ENCODE measurements around the gene ASTL.

Gene ASTL

GRCh38 chr2:96074156-96074555 is 64.1 kb downstream of the ASTL start:
- ATAC-seq (replicated peaks; ENCODE audit: extremely low read depth, poor library complexity, severe bottlenecking) = no peak
- H3K27ac Mint-ChIP-seq (ENCODE audit: low read depth) = no peak overlapping the region
- peaks cover 14% of the 10 kb centered on the region for H3K27me3 Mint-ChIP-seq
- H3K36me3 Mint-ChIP-seq (ENCODE audit: insufficient read depth) = peaks cover 1% of the 10 kb centered on the region
- no peak overlapping the region for H3K4me3 Mint-ChIP-seq
- H3K4me1 Mint-ChIP-seq = no peaks in the 10 kb centered on the region
- DNase-seq (ENCODE audit: low spot score in 2 of 2) = no peak
- H3K9me3 Mint-ChIP-seq = peaks cover 12% of the 10 kb centered on the region

GRCh38 chr2:96073170-96073775 is 65.0 kb downstream of the ASTL start:
- ATAC-seq (replicated peaks; ENCODE audit: extremely low read depth, poor library complexity, severe bottlenecking) (no peak), DNase-seq (ENCODE audit: low spot score in 2 of 2) (no peak)
- Mint-ChIP-seq H3K27me3 (peaks cover 14% of the 10 kb centered on the region), H3K27ac (ENCODE audit: low read depth) (no peak overlapping the region), H3K4me3 (no peak overlapping the region), H3K9me3 (peaks cover 12% of the 10 kb centered on the region), H3K36me3 (ENCODE audit: insufficient read depth) (peaks cover 1% of the 10 kb centered on the region), H3K4me1 (no peaks in the 10 kb centered on the region)

All from central memory CD8-positive, alpha-beta T cell (primary cell).